ENCODE data around the gene TBC1D22A.

DNA sequence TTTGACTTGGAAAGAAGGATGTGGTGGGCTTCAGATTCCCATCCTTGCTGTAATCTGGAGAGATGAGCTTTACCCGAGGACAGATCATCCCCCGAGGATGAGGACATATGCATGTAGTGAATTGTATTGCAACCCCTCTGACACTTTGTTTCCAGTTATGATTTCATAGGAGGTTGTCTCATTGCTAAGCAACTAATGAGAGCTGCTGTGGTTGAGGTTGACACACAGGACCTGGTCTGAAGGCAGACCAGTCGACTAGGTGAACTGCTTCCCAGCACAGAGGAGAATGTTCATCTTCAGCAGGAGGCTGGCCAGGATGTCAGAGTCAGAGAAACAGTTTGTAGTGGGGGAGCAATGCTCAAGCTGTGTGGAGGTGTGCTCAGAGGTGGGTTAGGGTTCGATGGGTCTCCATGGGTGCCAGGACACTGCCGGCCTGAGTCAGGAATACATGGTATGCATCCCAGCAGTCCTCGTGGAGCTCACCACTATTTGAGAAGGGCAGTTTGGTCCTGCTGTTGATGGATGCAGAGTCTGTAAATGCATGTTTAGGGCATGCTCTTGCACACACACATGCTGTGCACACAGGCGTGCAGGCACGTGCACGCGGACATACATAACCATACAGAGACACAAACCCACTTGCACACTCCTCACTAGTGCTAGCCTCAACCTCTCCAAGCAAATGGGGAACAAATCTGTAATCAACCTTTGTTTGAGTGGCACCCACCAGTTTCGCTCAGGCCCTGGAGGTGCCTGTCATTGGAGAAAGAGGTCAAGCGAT is 153.7 kb downstream of the TBC1D22A start:
- TF ChIP-seq CTCF (IDR thresholded peaks at IDR 0.05; ENCODE audit: low read length) (no peak), EZH2 (optimal IDR thresholded peaks at IDR 0.05; ENCODE audit: low read depth, low read length) (no peak)
